Loucy (cell line): ENCODE measurements around the gene SPIN1.

Experiments
- CTCF ChIP-seq: fragments of 200-600 bp; sonication (generic); conservative IDR thresholded peaks from 2 replicates; pipeline ENCODE4 v1.5.1; 2014; ENCODE audit warnings: mild to moderate bottlenecking, antibody characterized with exemption, low read length
- EZH2phosphoT487 ChIP-seq: fragments of 200-600 bp; IDR thresholded peaks from 2 replicates; pipeline ENCODE4 v1.6.1; 2018; ENCODE audit warnings: antibody characterized with exemption, mild to moderate bottlenecking, moderate library complexity, borderline replicate concordance

- TF ChIP-seq CTCF (no peak), EZH2phosphoT487 (no peak)
These were observed 58.5 kb downstream of the SPIN1 start for GRCh38 chr9:88446728-88447127.
